Measurements from ENCODE around the gene LIMCH1.

Gene LIMCH1

DNA sequence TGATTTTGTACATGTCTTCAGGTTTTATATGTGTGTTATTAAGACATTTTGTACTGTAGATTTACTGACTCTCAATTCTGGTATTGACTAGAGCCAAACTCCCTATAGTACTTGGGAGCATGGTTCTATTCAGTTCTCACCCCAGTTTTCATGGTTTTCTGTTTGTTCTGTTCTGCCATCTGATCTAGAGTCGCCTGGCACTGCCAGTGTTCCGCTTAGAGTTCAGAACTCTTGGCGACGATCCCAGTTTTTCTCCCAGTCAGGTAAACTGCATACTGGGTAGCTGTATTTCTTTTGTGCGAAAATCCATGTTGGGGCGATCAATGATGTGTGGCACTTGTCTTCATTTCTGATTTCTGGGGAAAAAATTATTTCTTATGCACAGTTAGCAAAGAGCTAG is 132.6 kb downstream of the LIMCH1 start:
- TF ChIP-seq, protein P1, sequence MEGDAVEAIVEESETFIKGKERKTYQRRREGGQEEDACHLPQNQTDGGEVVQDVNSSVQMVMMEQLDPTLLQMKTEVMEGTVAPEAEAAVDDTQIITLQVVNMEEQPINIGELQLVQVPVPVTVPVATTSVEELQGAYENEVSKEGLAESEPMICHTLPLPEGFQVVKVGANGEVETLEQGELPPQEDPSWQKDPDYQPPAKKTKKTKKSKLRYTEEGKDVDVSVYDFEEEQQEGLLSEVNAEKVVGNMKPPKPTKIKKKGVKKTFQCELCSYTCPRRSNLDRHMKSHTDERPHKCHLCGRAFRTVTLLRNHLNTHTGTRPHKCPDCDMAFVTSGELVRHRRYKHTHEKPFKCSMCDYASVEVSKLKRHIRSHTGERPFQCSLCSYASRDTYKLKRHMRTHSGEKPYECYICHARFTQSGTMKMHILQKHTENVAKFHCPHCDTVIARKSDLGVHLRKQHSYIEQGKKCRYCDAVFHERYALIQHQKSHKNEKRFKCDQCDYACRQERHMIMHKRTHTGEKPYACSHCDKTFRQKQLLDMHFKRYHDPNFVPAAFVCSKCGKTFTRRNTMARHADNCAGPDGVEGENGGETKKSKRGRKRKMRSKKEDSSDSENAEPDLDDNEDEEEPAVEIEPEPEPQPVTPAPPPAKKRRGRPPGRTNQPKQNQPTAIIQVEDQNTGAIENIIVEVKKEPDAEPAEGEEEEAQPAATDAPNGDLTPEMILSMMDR (conservative IDR thresholded peaks at IDR 0.05; ENCODE audit: low read length) = no peak
- no peak for TF ChIP-seq EZH2phosphoT487 (IDR thresholded peaks at IDR 0.05; ENCODE audit: borderline replicate concordance)
- H3F3A ChIP-seq (ENCODE audit: low read depth) = no peaks in the 10 kb centered on the region
- H3K79me2 ChIP-seq (ENCODE audit: insufficient read depth, low read length) = no peaks in the 10 kb centered on the region

DNA sequence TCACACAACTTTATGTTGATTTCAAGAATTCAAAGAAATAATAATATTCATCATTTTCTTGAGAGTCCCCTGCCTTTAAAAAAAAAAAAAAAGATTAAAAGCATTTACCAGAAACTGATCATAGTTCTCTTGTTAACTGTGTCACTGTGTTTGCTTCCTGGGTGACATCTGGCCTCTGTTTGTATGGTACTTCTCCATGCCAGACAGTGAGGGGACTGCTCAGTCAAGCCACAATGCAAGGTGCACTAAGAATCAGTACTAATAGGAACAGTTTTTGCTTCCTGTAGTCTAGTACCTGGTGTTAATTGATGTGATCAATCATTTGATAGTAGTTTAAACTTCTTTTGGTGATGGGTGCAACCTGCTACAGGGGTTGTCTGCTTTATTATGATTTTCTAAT is 133.0 kb downstream of the LIMCH1 start:
- Histone ChIP-seq H3K27me3 (ENCODE audit: insufficient read depth, low read length, poor library complexity, severe bottlenecking) (no peaks in the 10 kb centered on the region), H3F3A (ENCODE audit: low read depth) (no peaks in the 10 kb centered on the region), H3K9ac (ENCODE audit: low read depth, low read length, poor library complexity, severe bottlenecking) (no peak overlapping the region), H4K20me1 (ENCODE audit: insufficient read depth, low read length, poor library complexity, severe bottlenecking) (no peaks in the 10 kb centered on the region), H3K9me3 (ENCODE audit: insufficient read depth, low read depth, low read length) (no peaks in the 10 kb centered on the region), H3K4me3 (ENCODE audit: low read length, poor library complexity, severe bottlenecking) (no peak overlapping the region), H3K4me1 (ENCODE audit: insufficient read depth, low read length, poor library complexity, severe bottlenecking) (no peaks in the 10 kb centered on the region), H3K4me2 (ENCODE audit: low read depth, low read length, poor library complexity, severe bottlenecking) (no peak overlapping the region), H3K9me2 (replicated peaks; ENCODE audit: low read depth, low read length) (no peaks in the 10 kb centered on the region), H2AFZ (ENCODE audit: low read length) (no peak overlapping the region), H3K36me3 (ENCODE audit: insufficient read depth, low read length) (no peaks in the 10 kb centered on the region), H3K79me2 (ENCODE audit: insufficient read depth, low read length) (no peaks in the 10 kb centered on the region)
- TF ChIP-seq, protein P1 (conservative IDR thresholded peaks at IDR 0.05; ENCODE audit: low read length) = no peak
- no peak for TF ChIP-seq EZH2phosphoT487 (IDR thresholded peaks at IDR 0.05; ENCODE audit: borderline replicate concordance)

More for the DNA sequence above, 132.6 kb downstream of the LIMCH1 start:
- H3K27me3 ChIP-seq (ENCODE audit: insufficient read depth, low read length, poor library complexity, severe bottlenecking) = no peaks in the 10 kb centered on the region
- H3K9ac ChIP-seq (ENCODE audit: low read depth, low read length, poor library complexity, severe bottlenecking) = no peak overlapping the region
- no peaks in the 10 kb centered on the region for H4K20me1 ChIP-seq (ENCODE audit: insufficient read depth, low read length, poor library complexity, severe bottlenecking)
- H3K36me3 ChIP-seq (ENCODE audit: insufficient read depth, low read length) = no peaks in the 10 kb centered on the region
- no peaks in the 10 kb centered on the region for H3K4me1 ChIP-seq (ENCODE audit: insufficient read depth, low read length, poor library complexity, severe bottlenecking)
- no peaks in the 10 kb centered on the region for H3K9me3 ChIP-seq (ENCODE audit: insufficient read depth, low read depth, low read length)
- no peak overlapping the region for H3K4me3 ChIP-seq (ENCODE audit: low read length, poor library complexity, severe bottlenecking)
- no peaks in the 10 kb centered on the region for H3K9me2 ChIP-seq (replicated peaks; ENCODE audit: low read depth, low read length)
- H2AFZ ChIP-seq (ENCODE audit: low read length) = no peak overlapping the region
- no peak overlapping the region for H3K4me2 ChIP-seq (ENCODE audit: low read depth, low read length, poor library complexity, severe bottlenecking)

DNA sequence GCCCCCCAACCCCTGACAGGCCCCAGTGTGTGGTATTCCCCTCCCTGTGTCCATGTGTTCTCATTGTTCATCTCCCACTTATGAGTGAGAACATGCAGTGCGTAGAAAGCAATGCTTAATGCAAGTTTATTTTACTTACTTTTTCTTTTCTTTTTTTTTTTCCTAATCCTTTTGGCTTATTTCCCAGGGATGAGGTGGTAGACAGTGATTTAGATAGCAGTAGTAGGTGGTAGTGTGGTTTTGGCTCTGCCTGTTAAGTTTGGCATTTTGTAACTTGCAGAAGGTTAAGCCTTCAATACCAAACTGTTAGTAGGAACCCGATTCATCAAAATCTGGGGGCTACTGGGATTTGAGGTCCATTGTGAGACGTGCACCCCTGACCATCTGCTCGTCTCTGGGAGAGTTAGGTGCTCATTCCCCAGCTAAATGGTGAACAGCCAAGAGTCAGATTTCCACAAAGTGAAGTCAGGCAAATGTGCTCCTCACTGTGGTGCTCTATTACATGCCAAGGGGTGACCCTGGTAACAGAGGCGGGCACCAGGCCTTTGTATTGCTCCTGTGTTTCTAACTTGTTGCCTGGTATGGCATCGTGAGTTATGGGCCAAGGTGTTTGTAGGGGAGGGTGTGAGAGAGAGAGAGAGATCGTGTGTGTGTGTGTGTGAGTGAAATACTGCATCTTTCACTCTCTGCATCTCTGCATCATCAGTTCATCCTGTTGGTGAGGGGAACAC is 140.3 kb downstream of the LIMCH1 start:
- H3K4me1 ChIP-seq (ENCODE audit: insufficient read depth, low read length, poor library complexity, severe bottlenecking) = no peaks in the 10 kb centered on the region
- no peaks in the 10 kb centered on the region for H3K9me2 ChIP-seq (replicated peaks; ENCODE audit: low read depth, low read length)
- no peaks in the 10 kb centered on the region for H3K36me3 ChIP-seq (ENCODE audit: insufficient read depth, low read length)
- H3K27me3 ChIP-seq (ENCODE audit: insufficient read depth, low read length, poor library complexity, severe bottlenecking) = no peaks in the 10 kb centered on the region
- no peaks in the 10 kb centered on the region for H3F3A ChIP-seq (ENCODE audit: low read depth)
- no peaks in the 10 kb centered on the region for H3K79me2 ChIP-seq (ENCODE audit: insufficient read depth, low read length)
- H3K4me2 ChIP-seq (ENCODE audit: low read depth, low read length, poor library complexity, severe bottlenecking) = no peak overlapping the region
- no peak overlapping the region for H2AFZ ChIP-seq (ENCODE audit: low read length)
- H3K9me3 ChIP-seq (ENCODE audit: insufficient read depth, low read depth, low read length) = no peaks in the 10 kb centered on the region
- no peak overlapping the region for H3K9ac ChIP-seq (ENCODE audit: low read depth, low read length, poor library complexity, severe bottlenecking)
- no peak overlapping the region for H3K4me3 ChIP-seq (ENCODE audit: low read length, poor library complexity, severe bottlenecking)
- no peaks in the 10 kb centered on the region for H4K20me1 ChIP-seq (ENCODE audit: insufficient read depth, low read length, poor library complexity, severe bottlenecking)
- TF ChIP-seq, protein P1 (conservative IDR thresholded peaks at IDR 0.05; ENCODE audit: low read length) = no peak
- TF ChIP-seq EZH2phosphoT487 (IDR thresholded peaks at IDR 0.05; ENCODE audit: borderline replicate concordance) = no peak

Measured in Loucy (cell line).